RCC 7860 (cell line): ENCODE results near the gene PRKCA.

ENCODE experiments used
- DNase-seq: peaks from one replicate; pipeline ENCODE4 v3.0.0-alpha.2; 2015; ENCODE audit warnings: low spot score
- FAIRE-seq: peaks from 2 replicates; lab custom pipeline; 2012; peaks lifted over from hg19 to GRCh38; lab: Jason Lieb, UNC

The PRKCA gene

DNA sequence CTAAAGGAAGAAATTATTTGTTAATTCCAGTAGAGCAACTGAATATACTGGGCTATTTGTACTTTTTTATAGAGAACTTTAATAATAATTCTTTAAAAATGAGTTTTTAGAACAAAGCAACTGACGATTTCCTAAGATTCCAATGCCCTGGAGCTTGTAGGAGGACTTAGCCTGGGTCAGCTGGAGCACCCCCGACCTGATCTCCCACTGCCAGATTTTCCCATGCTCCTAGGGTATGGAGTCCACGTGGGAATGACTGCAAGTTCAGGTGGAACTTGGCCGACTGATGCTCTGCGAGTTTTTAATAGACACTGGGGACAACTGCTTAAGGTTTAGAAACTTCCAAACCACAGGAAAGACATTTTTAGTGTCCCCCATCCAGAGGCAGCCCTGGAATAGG, 507.0 kb downstream of the PRKCA start:
- FAIRE-seq, result no peak
- no peak for DNase-seq

DNA sequence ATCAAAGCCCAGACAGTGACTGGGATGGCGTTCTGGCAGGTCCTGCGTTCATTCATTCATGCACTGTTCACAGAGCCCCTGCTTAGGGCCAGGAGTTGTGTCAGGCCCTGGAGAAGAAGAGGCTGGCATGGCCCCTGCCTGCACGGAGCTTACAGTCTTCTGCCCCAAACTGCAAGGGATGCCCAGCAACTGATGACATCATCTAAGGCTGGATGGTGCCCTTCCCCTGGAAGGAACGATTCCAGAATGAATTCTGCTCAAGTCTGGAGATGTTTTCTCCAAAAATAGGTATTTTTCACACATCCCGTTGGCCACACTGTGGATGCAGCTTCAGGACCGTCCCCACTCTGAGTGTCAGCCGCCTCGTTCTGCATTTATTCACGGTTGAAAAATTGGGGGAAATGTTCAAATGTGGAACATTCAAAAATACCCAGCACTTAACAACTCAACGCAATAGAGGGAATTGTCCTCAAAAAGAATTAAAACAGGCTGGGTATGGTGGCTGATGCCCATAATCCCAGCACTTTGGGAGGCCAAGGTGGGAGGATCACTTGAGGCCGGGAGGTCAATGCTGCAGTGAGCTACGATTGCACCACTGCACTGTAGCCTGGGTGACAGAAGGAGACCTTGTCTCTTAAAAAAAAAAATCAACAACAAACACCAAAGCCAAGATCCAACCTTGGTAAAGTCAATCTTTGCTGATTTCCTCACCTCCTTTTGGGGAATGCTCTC, 508.7 kb downstream of the PRKCA start:
- no peak for DNase-seq
- FAIRE-seq, result no peak

DNA sequence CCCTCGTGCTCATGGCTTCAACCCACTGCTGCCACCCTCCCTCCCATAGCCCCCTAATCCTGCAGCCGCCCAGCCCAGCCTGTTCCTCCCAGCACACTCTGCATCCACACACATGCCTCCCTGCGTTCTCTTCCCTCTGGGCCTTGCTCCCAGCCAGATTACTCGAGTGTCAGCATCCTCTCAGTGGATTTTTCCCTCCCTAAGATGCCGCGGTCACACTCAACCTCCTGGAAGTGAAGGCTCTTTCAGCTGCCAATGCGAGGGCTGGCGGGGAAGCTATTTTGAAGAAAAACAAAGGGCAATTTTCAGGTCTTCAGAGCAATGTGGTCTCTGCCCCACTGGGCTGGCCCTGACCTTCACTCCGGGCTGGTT, 509.3 kb downstream of the PRKCA start:
- FAIRE-seq (no peak), DNase-seq (no peak)

DNA sequence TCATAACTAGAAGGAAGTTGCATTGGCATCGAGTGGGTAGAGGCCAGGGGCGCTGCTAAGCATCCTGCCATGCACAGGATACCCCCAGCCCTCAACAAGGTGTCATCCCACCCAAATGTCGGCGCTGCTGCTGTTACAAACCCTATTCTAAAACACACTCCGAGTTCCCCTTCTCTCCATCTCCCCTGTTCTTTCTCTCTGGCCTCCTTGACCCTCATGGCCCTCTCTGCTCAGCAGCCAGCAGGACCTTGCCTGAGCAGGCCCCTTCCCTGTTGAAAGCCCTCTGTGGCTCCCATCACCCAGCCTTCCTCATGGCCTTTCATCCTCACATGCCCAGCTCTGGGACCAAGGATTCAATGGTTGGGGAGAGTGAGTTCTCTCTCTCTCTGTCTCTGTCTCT, 510.2 kb downstream of the PRKCA start:
- FAIRE-seq, result no peak
- no peak for DNase-seq

DNA sequence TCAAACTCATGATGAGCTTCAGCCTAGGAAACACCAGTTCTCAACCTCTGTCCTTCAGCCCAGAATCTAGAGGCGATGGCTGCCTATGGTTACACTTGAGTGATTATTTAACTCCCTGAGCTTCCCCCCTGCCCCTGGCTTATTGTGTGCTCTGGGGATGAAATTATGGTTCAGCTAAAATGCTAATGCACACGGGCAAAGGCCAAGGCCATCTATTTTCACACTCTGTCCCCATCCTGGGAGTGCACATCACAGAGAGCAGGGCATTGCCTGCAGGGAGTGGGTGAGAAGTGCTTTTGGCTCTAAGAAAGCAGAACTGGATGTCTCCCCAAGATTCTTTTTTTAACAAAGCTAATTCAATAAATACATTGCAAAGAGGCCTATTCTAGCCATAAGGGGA, 510.9 kb downstream of the PRKCA start:
- DNase-seq (no peak), FAIRE-seq (no peak)

DNA sequence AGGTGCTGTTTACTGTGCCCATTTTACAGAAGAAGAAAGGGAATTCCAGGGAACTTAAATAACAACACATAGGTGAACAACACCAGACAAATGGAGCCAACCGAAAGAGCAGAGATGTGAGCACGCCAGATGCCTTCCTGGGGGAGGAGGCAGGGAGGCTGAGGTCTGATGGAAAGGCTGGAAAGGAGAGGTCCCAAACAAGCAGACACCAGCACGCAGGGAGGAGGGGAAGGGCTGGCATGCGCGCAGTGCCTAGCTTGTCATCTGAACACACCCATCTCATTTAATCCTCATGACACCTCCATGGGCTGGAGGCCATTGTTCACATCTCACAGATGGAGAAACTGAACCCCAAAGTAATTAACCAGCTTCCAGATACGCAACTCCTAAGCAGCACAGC, 511.6 kb downstream of the PRKCA start:
- FAIRE-seq (no peak), DNase-seq (no peak)

DNA sequence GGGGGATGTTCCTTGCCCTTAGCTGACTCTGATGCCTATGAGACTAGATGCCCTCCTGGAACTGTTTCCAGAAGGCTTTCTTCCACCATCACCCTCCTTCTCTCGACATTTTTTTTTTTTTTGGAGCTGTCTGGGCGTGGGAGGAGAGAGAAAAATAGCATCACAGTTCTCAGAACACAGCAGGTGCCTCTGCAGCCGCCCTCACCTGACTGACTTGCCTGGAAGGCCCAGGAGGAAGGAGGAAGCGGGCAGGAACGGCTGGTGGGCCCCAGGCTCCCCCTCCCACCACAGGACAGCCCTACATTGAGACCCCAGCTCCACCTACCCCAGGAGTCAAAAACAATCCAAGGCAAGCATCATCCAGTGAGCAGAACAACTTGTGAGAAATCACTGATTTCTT, 512.2 kb downstream of the PRKCA start:
- FAIRE-seq, result no peak
- no peak for DNase-seq

DNA sequence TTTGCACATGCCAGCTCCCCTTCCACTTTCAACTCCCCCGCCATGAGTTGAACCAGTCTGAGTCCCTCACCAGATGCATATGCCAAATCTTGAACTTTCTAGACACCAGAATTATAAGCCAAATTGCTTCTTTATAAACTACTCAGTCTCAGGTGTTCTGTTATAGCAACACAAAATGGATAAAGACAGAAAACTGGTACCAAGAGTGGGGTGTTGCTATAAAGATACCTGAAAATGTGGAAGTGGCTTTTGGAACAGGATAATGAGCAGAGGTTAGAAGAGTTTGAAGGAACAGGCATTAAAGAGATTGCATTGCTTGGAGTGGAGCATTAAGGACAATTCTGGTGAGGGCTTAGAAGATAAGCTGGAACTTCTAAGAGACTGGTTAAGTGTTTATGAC, 515.3 kb downstream of the PRKCA start:
- DNase-seq, result no peak
- FAIRE-seq, result no peak

DNA sequence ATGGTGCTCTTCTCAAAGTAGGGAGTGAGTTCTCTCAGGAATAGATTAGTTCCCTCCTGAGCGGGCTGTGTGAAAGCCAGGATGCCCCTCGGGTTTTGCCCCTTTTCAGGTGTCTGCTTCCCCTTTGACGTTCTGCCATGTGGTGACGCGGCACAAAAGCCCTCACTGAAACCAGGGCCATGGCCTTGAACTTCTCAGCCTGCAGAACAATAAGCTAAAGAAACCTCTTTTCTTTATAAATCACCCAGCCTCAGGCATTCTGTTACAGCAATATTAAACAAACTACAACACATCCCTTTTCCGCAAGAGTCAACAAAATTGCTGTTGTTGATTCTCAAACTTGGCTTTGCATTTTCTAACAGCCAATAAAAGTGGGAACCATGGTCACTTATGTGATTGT, 517.1 kb downstream of the PRKCA start:
- DNase-seq (no peak), FAIRE-seq (no peak)

DNA sequence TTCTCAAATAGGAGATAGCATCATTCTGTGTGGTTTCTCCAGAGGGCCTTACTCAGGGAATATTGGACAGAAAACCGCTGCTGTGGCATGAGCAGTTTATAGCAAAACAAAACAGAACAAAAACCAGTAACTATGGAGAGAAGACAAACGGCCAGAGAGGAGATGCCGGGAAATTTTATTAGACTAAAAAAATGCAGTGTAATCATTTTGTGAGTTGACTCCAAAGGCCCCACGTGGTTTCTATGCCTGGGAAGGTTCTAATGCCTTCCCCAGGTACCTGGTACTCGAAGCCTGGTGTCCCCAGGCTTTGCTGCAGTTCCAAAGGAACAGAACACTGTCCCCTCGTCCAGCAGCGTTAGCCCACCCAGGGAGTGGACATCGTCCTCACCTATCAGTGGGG, 519.6 kb downstream of the PRKCA start:
- no peak for DNase-seq
- no peak for FAIRE-seq

DNA sequence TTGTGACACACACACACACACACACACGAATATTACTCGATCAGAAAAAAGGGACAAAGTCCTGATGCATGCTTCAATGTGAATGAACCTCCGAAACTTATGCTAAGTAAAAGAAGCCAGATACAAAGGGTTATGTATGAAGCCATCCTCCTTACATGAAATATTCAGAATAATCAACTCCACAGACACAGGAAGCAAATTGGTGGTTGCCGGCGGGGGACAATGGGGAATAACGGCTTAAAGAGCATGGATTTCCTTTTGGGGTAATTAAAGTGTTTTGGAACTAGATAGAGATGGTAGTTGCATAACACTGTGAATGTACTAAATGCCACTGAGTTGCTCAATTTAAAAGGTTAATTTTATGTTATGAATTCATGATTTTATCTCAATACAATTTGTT, 524.4 kb downstream of the PRKCA start:
- no peak for DNase-seq
- no peak for FAIRE-seq

DNA sequence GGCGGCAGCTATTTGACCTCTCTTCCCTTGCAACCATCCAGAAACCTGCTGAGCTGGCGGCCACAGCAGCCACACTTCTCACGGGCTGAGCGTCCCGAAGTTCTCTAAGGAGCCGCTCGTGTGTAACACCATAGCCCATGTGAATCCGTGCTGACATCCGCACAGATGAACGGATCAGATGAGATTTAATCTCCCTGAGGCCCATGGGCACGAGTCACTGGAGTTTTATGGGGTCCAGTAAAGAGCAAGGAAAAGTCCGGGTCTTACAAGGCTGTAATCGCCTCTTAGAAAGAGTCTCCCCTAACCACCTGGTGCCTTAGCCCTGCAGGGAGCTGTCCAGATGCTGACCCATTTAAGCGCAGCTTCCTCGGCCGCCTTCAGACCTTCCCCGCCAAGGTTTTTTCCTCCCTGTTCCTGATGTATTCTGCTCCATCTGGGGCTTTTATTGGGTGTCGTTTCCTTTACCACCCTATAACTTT, 527.0 kb downstream of the PRKCA start:
- FAIRE-seq, result no peak
- no peak for DNase-seq

DNA sequence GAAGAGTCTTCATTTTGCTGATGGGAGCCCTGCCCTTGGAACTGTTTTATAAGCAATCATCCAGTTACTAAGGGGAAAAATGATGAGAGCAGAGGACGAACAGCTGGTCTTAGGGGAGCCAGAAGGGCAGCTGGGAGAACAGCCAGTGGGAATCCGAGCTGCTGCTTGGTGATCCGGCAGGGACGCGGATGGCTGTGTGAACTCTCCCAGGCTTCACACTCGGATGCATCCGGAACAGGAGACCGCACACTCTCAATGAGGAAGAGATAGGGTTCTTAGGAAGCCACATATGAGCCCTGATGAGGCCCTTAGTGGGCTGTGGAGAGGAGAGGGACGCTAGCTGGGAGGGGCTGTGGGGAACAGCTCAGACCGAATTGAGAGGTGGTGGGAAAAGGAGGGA, 527.5 kb downstream of the PRKCA start:
- DNase-seq (no peak), FAIRE-seq (no peak)

DNA sequence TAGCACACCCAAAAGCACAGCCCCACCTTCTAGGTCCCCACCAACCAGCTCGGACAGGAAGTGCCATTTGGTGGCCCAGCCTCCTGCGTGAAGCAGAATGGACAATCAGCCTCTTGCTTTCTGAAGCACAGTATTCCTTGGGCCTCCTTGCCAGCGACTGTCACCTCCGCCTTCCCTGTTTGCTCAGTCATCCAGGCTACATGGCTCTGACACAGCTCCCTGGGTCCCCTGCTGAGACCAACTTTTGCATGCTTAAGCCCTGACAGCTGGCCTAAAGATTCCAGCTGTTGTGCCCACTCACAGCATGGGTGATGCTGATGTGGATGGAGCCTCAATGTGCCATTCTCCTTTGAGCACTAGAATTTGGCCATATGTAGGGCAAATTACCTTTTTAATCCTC, 528.0 kb downstream of the PRKCA start:
- DNase-seq (no peak), FAIRE-seq (no peak)

DNA sequence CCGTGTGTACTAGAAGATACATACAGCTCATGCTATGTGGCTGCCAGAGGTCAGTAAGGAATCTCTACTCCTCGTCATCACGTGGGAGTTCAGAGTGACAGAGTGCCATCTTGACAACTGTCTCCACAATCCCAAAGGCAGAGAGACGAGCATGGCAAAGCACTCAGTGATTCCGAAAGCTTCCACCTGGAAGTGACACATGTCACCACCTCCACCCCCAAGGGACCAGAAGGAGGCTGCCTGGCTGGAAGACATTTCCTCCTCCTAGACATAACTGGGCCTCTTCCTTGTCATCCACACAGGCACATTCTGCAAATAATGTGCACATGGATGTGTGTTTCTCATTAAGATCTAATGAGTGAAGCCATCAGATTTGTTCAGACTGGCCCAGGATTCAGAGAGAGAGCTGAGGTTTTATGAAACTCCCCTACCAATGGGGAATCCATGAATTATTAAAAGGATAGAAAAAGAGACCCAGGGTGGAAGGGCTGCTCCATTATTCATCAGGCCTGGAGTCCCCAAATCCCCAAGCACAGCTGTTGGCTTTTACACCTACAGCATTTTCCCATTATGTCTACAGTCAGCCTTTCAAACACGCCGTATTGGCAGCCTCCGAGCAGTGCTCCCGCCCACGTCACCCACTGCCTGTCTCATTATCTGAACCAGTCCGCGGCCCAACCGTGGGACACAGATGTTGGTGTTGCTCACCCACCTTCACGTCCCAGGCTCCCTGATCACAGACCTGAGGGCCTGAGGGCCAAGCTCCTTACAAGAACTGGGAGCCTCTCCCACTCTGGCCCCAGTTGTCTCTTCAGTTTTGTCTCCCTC, 529.2 kb downstream of the PRKCA start:
- FAIRE-seq (no peak), DNase-seq (no peak)

DNA sequence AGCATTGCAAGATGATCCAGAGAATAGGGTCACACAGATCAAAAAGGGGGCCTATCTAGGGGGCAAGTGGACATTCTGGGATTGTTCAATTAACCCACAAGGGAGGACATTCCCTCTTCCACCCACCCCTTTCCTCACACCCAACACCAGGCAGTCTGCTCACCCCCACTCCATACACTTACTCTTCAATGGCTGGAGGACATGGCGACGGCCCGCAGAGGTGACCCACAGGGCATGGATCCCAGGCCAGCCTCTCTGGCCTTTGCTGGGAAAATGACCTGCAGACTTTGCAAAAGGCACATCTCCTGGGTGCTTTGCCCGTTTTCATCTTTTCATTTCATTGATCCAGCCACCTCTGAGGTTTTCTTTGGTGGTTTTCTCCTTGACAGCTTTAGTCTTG, 530.8 kb downstream of the PRKCA start:
- FAIRE-seq (no peak), DNase-seq (no peak)

DNA sequence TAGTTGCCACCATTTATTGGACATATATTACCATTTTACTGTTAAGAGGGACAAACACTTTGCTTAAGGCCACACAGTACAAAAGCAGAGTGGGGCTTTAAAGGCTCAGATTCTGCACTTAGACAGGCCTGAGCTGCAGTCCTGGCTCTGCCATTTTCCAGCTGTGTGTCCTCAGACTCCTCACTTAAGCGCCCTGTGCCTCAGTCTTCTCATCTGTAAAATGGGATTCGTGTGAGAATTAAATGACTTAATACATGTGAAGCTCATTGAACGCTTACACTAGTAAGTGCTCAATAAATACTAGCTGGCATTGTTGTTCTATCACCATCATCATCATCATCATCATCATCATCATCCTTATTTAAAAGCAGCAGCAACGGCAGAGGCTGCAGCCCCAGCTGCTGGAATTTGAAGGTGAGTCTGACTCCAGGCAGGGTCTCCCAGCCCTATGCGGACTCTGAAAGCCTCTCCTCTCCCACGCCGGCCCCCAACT, 532.1 kb downstream of the PRKCA start:
- FAIRE-seq, result no peak
- DNase-seq, result no peak

DNA sequence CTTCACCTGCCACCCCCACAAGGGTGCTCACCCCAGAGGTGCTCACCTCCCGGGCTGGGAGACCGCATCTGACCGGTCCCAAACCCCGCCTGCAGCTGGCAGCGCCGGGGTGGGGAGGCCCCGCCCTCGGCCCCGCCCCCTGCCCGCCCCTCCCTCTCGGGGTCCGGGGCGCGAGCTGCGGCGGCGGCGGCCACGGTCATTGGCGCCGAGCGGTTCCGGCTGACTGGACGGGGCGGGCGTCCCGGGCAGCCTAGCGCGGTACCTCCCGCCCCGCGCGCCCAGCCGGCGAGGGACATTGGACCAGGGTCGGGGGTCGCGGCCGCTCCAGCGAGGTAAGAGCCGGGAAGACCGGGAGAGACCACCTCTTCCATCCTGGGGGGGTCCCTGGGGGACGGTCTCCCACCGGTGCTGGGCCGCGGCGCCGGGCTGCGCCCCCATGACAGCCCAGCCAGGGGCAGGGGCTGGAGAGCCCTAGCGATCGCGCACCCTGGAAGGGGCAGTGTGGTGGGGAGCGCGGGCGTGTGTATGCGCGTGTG, 532.6 kb downstream of the PRKCA start, which contains the start of gene CACNG5:
CACNG5 (plus strand) TSS at position 199 of the 536 bp plus-strand sequence. CDS start 42,216 bp downstream, outside the sequence.
- FAIRE-seq (no peak), DNase-seq (no peak)

DNA sequence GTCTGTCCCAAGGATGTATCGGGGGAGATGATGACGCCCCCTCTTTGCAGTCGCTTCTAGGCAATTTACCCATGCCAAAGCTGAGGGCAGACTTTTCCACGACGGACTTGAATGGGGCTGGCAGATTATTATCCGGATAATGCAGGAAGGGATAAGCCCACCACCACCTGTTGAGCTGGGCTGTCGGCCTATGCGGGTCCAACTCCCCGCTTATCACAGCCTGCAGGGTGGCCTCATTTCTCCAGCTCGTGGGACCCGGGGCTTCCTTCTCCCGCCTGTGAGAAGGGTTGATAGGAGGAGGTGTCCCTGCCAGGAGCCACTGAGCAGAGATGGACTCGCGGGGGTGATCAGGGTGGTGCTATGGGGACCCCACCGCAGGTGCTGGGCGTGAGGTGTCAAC, 533.1 kb downstream of the PRKCA start:
- FAIRE-seq (no peak), DNase-seq (no peak)

DNA sequence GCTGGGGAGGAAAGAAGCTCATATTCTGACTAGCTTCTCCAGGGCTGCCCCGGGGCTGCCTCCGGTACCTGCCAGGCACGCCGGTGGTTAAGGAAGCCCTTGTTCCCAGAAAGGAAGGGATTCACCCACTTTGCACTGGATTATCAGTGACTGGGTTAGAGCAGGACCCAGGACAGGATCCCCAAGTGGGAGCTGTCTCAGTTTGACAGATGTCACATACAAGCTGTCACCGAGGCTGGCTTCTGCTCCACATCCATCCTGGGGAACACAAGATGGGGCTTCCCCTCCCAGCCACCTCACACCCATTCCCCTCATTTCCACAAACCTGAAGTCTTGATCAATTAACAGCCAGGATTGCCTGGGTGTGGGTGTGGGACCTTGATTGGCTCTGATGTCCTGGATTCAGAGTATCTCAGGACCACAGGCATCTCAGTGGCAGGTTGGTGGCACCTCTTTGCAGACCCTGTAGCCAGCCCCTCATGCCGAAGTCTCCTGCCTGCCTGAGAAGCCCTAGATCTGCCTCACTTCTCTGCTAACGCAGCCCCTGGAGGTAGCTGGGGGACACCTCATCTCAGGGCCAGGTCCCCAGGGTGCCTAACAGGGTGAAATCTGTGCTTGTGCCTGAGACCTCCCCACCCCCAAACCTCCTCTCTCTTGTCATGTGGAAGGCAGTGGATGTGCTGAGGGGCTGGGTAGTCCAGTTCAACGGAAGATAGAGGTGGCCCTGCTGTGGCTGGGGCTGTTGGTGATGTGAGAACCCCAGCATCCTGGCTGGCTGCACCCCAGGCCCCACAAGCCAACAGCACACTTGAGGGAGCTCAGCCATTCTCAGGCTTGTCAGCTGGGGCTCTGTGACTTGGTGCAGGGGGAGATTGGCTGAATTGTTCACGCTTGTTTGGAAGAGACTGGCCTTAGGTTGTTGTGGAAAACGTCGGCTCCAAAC, 533.9 kb downstream of the PRKCA start:
- no peak for FAIRE-seq
- no peak for DNase-seq

DNA sequence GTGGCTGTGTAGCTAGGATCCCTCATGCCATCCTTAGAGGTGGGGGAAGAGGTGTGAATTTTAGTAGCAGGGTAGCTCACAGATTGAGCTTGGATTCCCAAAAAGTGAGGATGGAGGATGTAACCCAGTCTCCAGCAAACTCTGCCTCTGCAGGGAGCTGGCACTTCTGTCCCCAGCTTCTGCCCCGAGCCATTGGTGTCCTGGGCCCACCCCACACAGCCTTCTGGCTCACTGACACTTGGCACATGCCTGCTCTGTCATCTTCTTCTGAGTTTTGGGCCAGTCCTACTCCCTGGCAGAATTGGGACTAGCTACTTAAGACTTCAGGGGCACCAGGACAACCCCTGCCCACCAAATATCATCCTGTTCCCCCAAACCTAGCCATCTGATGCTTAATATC, 534.8 kb downstream of the PRKCA start:
- FAIRE-seq, result no peak

More for the DNA sequence above, 534.8 kb downstream of the PRKCA start:
- no peak for DNase-seq
